WTC11 (cell line): Measurements from ENCODE around the gene PITPNM2. TPM values are rescaled to one million over a fixed set of nuclear protein-coding genes. Genes with fewer than 3 reads are reported as not detected.

Experiments
- ATAC-seq: fragments of 200-7000 bp; cut with Tn5 transposase; 2 replicates; pipeline ENCODE4 v1.10.0; 2021; ENCODE audit warnings: mild to moderate bottlenecking, moderate library complexity
- CTCF ChIA-PET: fragments of 300-600 bp; sonication (Branson Sonifier 250); formaldehyde crosslinking; loops from one replicate; lab custom pipeline; 2021; ENCODE audit warnings: antibody characterized with exemption; lab: Charles Lee
- POLR2A ChIA-PET: fragments of 350-600 bp; sonication (Branson Sonifier 250); formaldehyde crosslinking; loops from one replicate; lab custom pipeline; 2021; ENCODE audit warnings: antibody characterized with exemption; lab: Charles Lee
- DNase-seq: peaks from one replicate; pipeline ENCODE4 v3.0.0; 2021; ENCODE audit warnings: low spot score
- H3K27ac Mint-ChIP-seq: 2 replicates; pipeline ENCODE4 v1.8.0; 2021; ENCODE audit warnings: mixed read lengths
- H3K27me3 Mint-ChIP-seq: 2 replicates; pipeline ENCODE4 v1.8.0; 2021; ENCODE audit warnings: low read depth, mild to moderate bottlenecking, moderate library complexity, mixed read lengths
- H3K36me3 Mint-ChIP-seq: 2 replicates; pipeline ENCODE4 v1.8.0; 2021; ENCODE audit warnings: mixed read lengths
- H3K4me1 Mint-ChIP-seq: 2 replicates; pipeline ENCODE4 v1.8.0; 2022; ENCODE audit warnings: mixed read lengths
- H3K4me3 Mint-ChIP-seq: 2 replicates; pipeline ENCODE4 v1.8.0; 2021; ENCODE audit warnings: mild to moderate bottlenecking, moderate library complexity, mixed read lengths
- H3K9me3 Mint-ChIP-seq: 2 replicates; pipeline ENCODE4 v1.8.0; 2021; ENCODE audit warnings: mixed read lengths
- AFF4 ChIP-seq: sonication (generic); formaldehyde crosslinking; IDR thresholded peaks from 2 replicates; pipeline ENCODE4 v1.8.1; 2023; ENCODE audit warnings: mild to moderate bottlenecking, missing genetic modification reagents, borderline replicate concordance
- CBFB ChIP-seq: sonication (generic); formaldehyde crosslinking; IDR thresholded peaks from 2 replicates; pipeline ENCODE4 v1.8.1; 2022; ENCODE audit warnings: mild to moderate bottlenecking, low read depth, missing genetic modification reagents
- CDX4 ChIP-seq: fragments of 250-450 bp; sonication (Bioruptor Pico); IDR thresholded peaks from 2 replicates; pipeline ENCODE4 v1.9.0; 2021; ENCODE audit warnings: moderate library complexity, mild to moderate bottlenecking, inconsistent platforms, borderline replicate concordance
- ETV6 ChIP-seq: sonication (generic); formaldehyde crosslinking; IDR thresholded peaks from 2 replicates; pipeline ENCODE4 v1.8.1; 2022; ENCODE audit warnings: mild to moderate bottlenecking, missing genetic modification reagents
- FOXJ3 ChIP-seq: sonication (generic); formaldehyde crosslinking; IDR thresholded peaks from 2 replicates; pipeline ENCODE4 v1.9.0; 2021; ENCODE audit warnings: missing genetic modification reagents, mild to moderate bottlenecking, borderline replicate concordance
- HMGA2 ChIP-seq: fragments of 250-450 bp; sonication (Bioruptor Pico); IDR thresholded peaks from 2 replicates; pipeline ENCODE4 v1.4.0; 2021; ENCODE audit warnings: mild to moderate bottlenecking, moderate library complexity
- JAZF1 ChIP-seq: fragments of 250-450 bp; sonication (Bioruptor Pico); IDR thresholded peaks from 2 replicates; pipeline ENCODE4 v1.9.0; 2021; ENCODE audit warnings: moderate library complexity, mild to moderate bottlenecking, inconsistent platforms
- NFYB ChIP-seq: sonication (generic); formaldehyde crosslinking; conservative IDR thresholded peaks from 2 replicates; pipeline ENCODE4 v1.8.0; 2022; ENCODE audit warnings: low read depth, missing genetic modification reagents
- PREB ChIP-seq: sonication (generic); formaldehyde crosslinking; IDR thresholded peaks from 2 replicates; pipeline ENCODE4 v1.8.1; 2022; ENCODE audit warnings: mild to moderate bottlenecking, missing genetic modification reagents, moderate library complexity, borderline replicate concordance
- TP53 ChIP-seq: sonication (generic); formaldehyde crosslinking; IDR thresholded peaks from 2 replicates; pipeline ENCODE4 v1.8.1; 2023; ENCODE audit warnings: mild to moderate bottlenecking, missing genetic modification reagents
- ZNF138 ChIP-seq: sonication (generic); formaldehyde crosslinking; conservative IDR thresholded peaks from 2 replicates; pipeline ENCODE4 v1.8.1; 2022; ENCODE audit warnings: mild to moderate bottlenecking, moderate library complexity, missing genetic modification reagents
- ZNF281 ChIP-seq: sonication (generic); formaldehyde crosslinking; IDR thresholded peaks from 2 replicates; pipeline ENCODE4 v1.8.0; 2023; ENCODE audit warnings: mild to moderate bottlenecking, missing genetic modification reagents
- ZNF416 ChIP-seq: fragments of 250-450 bp; sonication (Bioruptor Pico); IDR thresholded peaks from 2 replicates; pipeline ENCODE4 v1.9.0; 2021; ENCODE audit warnings: mild to moderate bottlenecking, inconsistent platforms
- ZNF423 ChIP-seq: fragments of 250-450 bp; sonication (Bioruptor Pico); IDR thresholded peaks from 2 replicates; pipeline ENCODE4 v2.1.2; 2022; ENCODE audit warnings: mild to moderate bottlenecking, moderate library complexity
- ZNF532 ChIP-seq: fragments of 250-450 bp; sonication (Bioruptor Pico); IDR thresholded peaks from 2 replicates; pipeline ENCODE4 v1.9.0; 2021; ENCODE audit warnings: mild to moderate bottlenecking, borderline replicate concordance
- total RNA-seq: library from RNA; stranded (reverse); gene quantifications from 3 replicates; pipeline ENCODE4 v1.2.3, GENCODE V29; 2021
- TF ChIP-seq, protein P1 (sequence below): sonication (generic); formaldehyde crosslinking; IDR thresholded peaks from 2 replicates; pipeline ENCODE4 v1.8.1; 2022; ENCODE audit warnings: low read depth, mild to moderate bottlenecking, moderate library complexity, missing genetic modification reagents, borderline replicate concordance

The PITPNM2 gene
- total RNA-seq, 1 experiment from 2014 or later: 8.2 TPM

- TF ChIP-seq ZNF532 (CRISPR knock-in tag) (no peak), NFYB (CRISPR knock-in tag) (no peak), HMGA2 (CRISPR knock-in tag) (no peak), JAZF1 (CRISPR knock-in tag) (no peak)
Observed at GRCh38 chr12:123143736-123144461, 7.0 kb downstream of the PITPNM2 start (continued).

DNA sequence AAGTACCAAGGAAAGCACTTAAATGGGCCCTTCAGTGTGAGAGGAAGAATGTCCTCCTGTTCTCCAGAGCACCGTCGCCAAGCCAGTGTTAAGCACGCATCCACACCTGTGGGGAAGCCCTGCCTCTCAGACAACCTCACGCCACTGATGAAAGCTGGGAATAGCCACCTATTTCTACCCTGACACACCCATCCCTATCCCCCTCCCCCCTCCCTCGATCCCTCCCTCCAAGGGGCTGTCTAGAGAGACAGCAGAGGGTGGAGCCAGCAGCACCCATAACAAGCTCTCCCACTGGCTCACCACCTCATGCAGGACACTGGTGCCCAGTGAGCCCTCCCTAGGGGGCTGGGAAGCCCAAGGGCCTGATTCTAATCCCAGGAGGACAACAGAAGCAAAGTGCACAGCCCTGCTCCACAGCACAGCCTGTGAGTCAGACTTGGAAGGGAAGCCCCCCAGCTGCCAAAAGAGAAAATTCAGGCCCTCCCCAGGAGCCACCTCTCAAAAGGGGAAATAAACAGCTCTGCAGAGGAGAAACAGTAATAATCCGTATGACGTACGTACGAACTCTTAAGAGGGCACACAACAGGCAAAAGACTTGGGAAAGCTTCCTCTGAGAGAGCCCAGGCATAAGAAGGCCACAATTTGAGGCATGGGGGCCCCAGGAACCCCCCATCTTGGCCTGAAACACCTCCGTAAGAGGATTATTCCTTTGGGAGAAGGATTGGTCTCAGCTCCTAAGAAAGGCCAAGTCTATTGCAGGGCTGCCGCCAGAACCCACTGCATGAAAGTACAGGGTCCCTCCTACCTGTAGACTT, 7.8 kb downstream of the PITPNM2 start:
- DNase-seq (no peak), ATAC-seq (peak; percentile 18)
- Mint-ChIP-seq H3K4me3 (no peak overlapping the region), H3K27ac (no peak overlapping the region), H3K4me1 (peaks cover 36% of the 10 kb centered on the region), H3K36me3 (no peaks in the 10 kb centered on the region; the same call in 1 of the 2 replicates), H3K9me3 (no peaks in the 10 kb centered on the region), H3K27me3 (peaks cover 7% of the 10 kb centered on the region)
- ChIA-PET POLR2A (no interaction called here), CTCF (interaction anchor here (0.9 to 1.8 kb wide), 4 partner anchors 9 to 95 kb away, joined by 3 to 6 read pairs (median 4); no protein-coding TSS in a partner anchor)
- TF ChIP-seq ZNF423 (CRISPR knock-in tag): peak; percentile 31; the same call in 1 of the 2 replicates
- no peak for TF ChIP-seq AFF4 (CRISPR knock-in tag)
- TF ChIP-seq, protein P1, sequence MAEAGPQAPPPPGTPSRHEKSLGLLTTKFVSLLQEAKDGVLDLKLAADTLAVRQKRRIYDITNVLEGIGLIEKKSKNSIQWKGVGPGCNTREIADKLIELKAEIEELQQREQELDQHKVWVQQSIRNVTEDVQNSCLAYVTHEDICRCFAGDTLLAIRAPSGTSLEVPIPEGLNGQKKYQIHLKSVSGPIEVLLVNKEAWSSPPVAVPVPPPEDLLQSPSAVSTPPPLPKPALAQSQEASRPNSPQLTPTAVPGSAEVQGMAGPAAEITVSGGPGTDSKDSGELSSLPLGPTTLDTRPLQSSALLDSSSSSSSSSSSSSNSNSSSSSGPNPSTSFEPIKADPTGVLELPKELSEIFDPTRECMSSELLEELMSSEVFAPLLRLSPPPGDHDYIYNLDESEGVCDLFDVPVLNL (CRISPR knock-in tag): no peak

DNA sequence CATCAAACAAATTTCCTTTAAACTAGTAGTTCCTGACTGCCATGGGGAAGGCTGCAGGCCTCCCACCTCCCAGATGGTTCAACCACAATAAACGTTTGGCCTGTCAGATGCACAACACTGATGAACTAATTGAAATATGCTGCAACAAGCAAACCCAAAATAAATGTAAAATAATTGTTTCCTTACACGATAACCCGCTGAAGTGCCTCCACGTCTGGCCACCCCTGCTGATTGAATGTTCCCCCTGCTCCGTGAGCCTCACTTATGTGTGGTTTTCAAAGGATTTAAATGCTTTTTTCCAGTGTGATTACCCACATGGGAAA, 8.4 kb downstream of the PITPNM2 start:
- peaks cover 3% of the 10 kb centered on the region; the same call in 1 of the 2 replicates for H3K27me3 Mint-ChIP-seq
- TF ChIP-seq CBFB (CRISPR knock-in tag) (no peak), ZNF281 (no peak), CDX4 (CRISPR knock-in tag) (no peak), ETV6 (CRISPR knock-in tag) (no peak), ZNF416 (no peak), PREB (CRISPR knock-in tag) (no peak), TP53 (CRISPR knock-in tag) (no peak), JAZF1 (CRISPR knock-in tag) (no peak), FOXJ3 (no peak), ZNF138 (CRISPR knock-in tag) (no peak)

More for the DNA sequence above, 8.4 kb downstream of the PITPNM2 start:
- no peak overlapping the region for H3K27ac Mint-ChIP-seq
- POLR2A ChIA-PET: no interaction called here
- DNase-seq (no peak), ATAC-seq (no peak)
- no peak overlapping the region for H3K4me3 Mint-ChIP-seq
- H3K9me3 Mint-ChIP-seq: no peaks in the 10 kb centered on the region
- H3K4me1 Mint-ChIP-seq: peaks cover 36% of the 10 kb centered on the region
- CTCF ChIA-PET: interaction anchor here (0.6 to 1.5 kb wide), 2 partner anchors 12 to 91 kb away, joined by 3 to 6 read pairs; partner anchors contain the start of genes MPHOSPH9 and MTRFR
- no peaks in the 10 kb centered on the region; the same call in 1 of the 2 replicates for H3K36me3 Mint-ChIP-seq
